Islet of Langerhans (tissue), 1 donor: ENCODE data around the gene FCSK.
"Not testable (repeated sequence)": the region's sequence is repeated elsewhere in the genome, so short reads cannot be mapped to it uniquely, and the experiment has no call there.

Source experiments
- FAIRE-seq: peaks from one replicate; lab custom pipeline; 2011; peaks lifted over from hg19 to GRCh38; lab: Jason Lieb, UNC

FCSK gene

DNA sequence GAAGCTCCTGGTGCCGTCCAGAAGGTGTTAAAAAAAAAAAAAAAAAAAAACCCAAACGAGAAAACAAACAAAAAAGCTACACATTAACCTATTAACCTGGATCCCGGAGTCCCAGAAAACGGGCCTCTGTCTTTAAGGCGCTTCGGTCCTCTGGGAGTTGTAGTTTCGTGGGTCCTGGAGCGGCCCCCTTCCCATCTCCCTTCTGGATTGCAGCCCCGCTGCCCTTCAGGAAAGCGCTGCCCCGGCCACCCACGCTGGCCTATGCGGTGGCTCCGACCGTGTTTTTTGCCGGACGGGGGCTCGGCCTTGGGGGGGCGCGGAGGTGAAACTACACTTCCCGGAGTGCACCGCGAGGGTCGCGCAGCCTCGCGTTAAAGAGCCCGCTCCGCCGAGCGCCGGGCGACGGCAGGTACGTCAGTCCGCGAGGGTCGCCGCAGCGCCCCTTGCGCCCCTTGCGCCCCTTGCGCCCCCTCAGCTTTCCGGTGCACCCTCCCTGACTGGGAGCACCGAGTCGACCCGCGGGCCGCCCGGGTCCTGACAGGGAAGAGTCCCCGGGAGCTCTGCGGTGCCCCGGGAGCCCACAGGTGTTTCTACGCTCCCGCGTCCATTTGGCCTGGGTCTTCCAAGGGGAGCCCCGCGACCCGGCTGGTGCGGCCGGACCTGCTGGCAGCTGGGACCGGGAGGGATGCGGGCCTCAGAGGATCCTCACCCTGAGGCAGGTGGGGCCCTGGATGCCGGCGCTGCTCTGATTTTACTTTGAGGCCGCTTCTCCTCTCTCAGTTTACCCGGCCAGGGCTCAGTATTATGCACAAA is at the start of gene FCSK:
TSS of gene FCSK (plus strand) at position 374 of the 813 bp plus-strand sequence. CDS start 8,596 bp downstream, outside the sequence.
- FAIRE-seq, result peak; percentile 96

DNA sequence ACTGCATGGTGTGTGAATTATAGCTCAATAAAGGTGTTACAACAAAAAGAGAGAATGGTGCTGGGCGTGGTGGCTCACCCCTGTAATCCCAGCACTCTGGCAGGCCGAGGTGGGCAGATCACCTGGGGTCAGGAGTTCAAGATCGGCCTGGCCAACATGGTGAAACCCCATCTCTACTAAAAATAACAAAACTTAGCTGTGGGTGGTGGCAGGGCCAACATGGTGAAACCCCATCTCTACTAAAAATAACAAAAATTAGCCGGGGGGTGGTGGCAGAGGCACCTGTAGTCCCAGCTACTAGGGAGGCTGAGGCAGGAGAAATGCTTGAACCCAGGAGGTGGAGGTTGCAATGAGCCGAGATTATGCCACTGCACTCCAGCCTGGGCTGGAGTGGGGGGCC is 48.3 kb upstream of the FCSK start:
- FAIRE-seq, result not testable (repeated sequence)

- FAIRE-seq, result no peak
These were observed 46.6 kb upstream of the FCSK start for GRCh38 chr16:70407811-70408274.

DNA sequence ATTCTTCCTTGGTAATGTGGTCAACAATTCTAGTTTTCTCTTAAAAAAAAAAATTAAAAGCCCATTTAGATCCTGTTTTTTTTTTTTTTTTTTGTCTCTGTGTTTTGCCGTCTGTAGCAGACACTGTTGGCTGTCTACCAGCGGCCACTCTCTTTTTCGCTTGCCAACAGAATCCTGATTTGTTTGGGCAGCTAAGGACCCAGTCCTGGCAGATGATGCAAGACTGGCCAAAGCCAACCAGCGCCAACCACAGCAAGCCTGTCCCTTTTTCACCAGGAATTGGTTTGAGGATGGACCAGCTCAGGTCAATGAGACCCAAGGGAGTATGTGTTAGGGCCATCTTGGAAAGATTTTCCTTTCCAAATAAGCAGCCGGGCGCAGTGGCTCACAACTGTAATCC is 43.7 kb upstream of the FCSK start:
- no peak for FAIRE-seq

- no peak for FAIRE-seq
These were observed 42.0 kb upstream of the FCSK start for GRCh38 chr16:70412385-70412784.

DNA sequence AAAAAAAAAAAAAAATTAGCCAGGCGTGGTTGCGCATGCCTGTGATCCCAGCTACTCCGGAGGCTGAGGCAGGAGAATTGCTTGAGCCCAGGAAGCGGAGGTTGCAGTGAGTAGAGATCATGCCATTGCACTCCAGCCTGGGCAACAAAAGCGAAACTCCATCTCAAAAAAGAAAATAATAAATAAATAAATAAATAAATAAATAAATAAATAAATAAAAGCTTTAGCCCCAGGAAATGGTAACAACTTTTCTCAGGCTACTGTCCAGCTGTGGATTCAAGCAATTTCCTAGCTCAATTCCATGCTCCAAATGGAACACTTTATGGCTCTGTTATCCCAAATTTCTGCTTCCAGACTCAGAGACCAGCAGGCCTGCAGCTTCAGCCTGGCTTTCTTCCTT is 40.8 kb upstream of the FCSK start:
- FAIRE-seq, result not testable (repeated sequence)

GRCh38 chr16:70416748-70417616 is 37.4 kb upstream of the FCSK start:
- FAIRE-seq, result no peak

DNA sequence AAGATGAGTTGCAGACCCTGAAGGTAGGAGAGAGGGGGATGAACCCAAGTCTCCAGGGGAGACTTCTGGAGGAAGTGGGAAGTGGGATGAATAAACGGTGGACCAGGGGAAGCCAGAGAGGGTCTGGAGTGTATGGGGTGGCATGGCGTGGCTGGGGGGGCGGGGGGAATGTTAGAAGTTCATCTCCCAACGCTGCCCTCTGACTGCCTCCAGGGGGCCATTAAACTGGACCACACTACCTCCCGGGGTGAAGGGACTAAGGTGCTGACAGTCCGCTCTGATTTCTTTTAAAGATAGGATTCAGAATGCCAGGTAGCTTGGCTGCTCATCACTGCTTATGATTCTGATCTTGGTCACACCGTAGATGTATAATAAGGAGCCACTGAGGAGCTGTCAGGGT is 36.7 kb upstream of the FCSK start:
- no peak for FAIRE-seq

GRCh38 chr16:70418274-70418992 is 36.0 kb upstream of the FCSK start:
- no peak for FAIRE-seq

- no peak for FAIRE-seq
These were observed 35.4 kb upstream of the FCSK start for GRCh38 chr16:70418993-70419318.

- no peak for FAIRE-seq
These were observed 34.7 kb upstream of the FCSK start for GRCh38 chr16:70419384-70420327.

DNA sequence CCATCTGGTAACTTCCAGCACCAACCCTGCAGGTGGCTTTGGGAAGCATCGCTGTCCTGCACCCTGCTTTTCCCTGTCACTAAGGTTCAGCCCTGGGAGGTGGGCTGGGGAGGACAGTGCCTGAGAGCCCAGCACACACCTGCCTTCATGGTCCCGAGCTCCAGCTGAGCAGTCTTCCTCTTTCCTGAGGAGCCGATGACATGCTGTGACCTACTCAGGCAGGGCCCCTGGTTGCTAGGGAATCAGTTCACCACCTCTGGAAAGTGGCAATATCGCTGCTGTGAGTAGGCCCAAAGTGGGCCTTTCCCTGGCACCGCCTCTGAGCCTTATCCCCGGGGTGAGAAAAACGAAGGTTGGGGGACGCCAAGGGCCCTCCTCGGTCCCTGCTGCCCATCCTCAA is 33.4 kb upstream of the FCSK start:
- no peak for FAIRE-seq

- no peak for FAIRE-seq
These were observed 32.7 kb upstream of the FCSK start for GRCh38 chr16:70421473-70422311.

DNA sequence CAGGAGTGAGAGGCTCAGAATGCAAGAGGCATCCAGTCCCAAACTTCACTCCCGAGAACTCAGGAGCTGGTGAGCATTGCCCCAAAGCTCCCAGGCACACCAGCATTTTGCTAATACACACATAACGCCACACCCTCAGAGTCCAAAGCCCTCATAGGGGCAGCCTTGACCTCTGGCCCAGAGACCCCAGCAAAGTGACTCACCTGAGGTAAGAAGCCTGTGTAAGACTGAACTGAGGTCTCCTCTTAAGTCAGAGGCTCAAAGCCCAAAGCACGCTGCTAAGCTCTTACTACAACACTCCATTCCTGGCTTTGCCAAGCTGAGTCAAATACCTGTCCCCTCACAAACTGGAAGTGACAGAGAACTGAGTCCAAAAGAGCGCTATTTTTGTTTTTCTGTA is 31.9 kb upstream of the FCSK start:
- FAIRE-seq, result no peak

- FAIRE-seq, result no peak
These were observed 26.6 kb upstream of the FCSK start for GRCh38 chr16:70427786-70428177.

- FAIRE-seq, result no peak
These were observed 26.0 kb upstream of the FCSK start for GRCh38 chr16:70428178-70428998.

- FAIRE-seq, result no peak
These were observed 24.3 kb upstream of the FCSK start for GRCh38 chr16:70429888-70430666.

DNA sequence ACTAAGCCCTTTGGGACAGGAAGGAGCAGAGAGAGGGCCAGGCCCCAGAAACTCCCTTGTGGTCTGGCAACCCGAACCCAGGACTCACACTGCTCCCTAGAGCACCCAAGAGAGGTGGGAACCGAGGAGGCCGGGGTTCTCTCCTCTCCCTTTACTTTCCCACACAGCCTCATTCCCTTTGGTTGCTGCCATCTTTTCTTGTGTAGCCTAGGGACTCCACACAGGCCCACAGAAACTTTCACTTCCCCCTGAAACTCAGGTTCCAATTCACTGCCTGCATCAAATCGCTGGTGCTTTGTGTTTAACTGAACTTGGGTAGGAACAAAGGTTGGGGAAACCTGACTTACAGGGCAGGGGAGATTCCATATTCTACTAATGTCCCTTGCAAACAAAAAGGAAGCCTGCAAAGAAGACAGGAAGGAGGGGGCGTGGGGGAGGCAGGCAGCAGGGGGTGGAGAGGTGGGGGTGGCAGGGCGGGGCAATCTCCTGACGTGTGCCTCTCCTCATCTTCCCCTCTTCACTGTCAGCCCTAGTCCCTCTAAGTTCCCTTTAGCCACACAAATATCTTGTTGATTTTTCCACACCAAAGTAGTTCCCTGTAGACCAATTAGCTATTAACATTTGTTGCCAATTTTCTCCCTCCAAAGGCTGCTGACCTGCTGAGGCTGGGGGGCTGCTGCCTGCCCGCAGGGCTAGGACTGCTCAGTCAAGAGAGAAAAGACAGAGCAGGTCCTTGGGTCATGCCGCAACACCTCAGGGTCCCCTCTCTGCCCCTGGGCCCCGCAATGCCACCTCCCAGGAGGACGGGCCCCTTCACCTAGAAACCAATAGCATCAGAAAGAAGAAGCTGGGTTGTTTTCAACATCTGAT is 23.5 kb upstream of the FCSK start:
- FAIRE-seq, result no peak
